Right ventricle myocardium superior (tissue), 1 donor: Measurements from ENCODE around the gene FAM78B. TPM values are rescaled to one million over a fixed set of nuclear protein-coding genes. Genes with fewer than 3 reads are reported as not detected.

Experiments
- ATAC-seq: fragments of 200-7000 bp; cut with Tn5 transposase; one replicate; pipeline ENCODE4 v1.9.1; 2020; ENCODE audit warnings: mild to moderate bottlenecking; ENCODE audit not compliant: poor library complexity
- DNase-seq: peaks from one replicate; pipeline ENCODE4 v3.0.0-alpha.2; 2020
- intact Hi-C: fragments of 100-400 bp; cut with DNase I; formaldehyde crosslinking; loops from one replicate; pipeline ENCODE4 v1.11.2; 2022
- long read RNA-seq: library from polyadenylated mRNA; unstranded; transcript quantifications from one replicate; pipeline ENCODE4 v2.0.0, GENCODE V29; 2021
- total RNA-seq: library from RNA; stranded (reverse); fragmentation: NEBNext Ultra II Directional; extraction: Animal tissue kit (Norgen Biotek cat#: 25700); gene quantifications from one replicate; pipeline ENCODE4 v1.2.1, GENCODE V29; 2021
- donor health status: DM: no; HTN: yes; CAD: no; lungs with severe emphysema.

FAM78B gene
- 4.2 TPM for total RNA-seq
- long read RNA-seq, transcript FAM78B-202 (2 exons, 1,475 nt), result major isoform, 7 of 10 reads
- long read RNA-seq, partial matches to known transcripts, result 0 of 10 reads
- long read RNA-seq, other reads (novel, unspliced or antisense), result 3 of 10 reads

GRCh38 chr1:166166698-166167571, at the start of gene FAM78B:
Gene FAM78B (minus strand): TSS chr1:166167001. CDS start chr1:166166248, 753 bp downstream.
- ATAC-seq (peak; percentile 94), DNase-seq (peak; percentile 84)

DNA sequence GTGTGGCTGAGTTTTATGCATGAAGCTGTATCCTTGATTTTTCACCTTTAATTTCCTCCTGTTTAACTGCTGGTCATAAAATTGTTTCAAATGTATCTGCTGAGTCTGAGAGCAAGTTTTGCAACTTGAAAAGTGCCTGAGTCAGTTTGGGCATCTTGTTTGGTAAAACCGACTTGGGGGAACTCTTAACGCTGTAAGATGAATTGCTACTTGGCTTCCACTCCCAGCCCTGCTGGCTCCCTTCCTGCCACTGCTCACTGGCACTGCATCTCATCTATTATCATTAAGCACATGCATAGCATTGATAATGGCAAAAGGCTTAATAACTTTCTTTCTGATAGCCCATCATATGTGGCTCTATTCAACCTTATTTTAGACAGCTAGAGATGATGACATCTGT, 35.7 kb upstream of the FAM78B start:
- no peak for DNase-seq
- intact Hi-C loops, result no loop called here
- no peak for ATAC-seq

More at GRCh38 chr1:166166698-166167571, at the start of gene FAM78B:
- intact Hi-C loops, result loop anchor here (5.0 kb wide), 1 partner anchor 240 kb away; no protein-coding TSS in a partner anchor

DNA sequence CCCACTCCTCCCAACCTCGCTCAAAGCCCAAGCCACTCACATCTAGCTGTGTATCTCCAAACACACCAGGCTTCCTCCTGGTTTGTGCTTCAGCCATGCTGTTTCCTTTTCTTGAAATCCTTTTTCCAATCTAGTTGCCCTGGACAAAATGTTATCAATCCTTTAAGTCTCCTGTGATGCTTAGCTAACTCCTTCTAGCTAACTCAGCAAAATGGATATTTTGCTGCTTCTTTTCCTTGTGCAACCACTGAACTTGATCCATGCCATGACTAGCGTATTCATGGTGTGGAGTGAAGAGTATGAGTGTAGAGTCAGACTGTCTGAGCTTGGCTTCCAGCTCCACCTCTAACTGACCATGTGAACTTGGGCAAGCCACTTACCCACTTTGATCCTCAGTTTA, 33.9 kb upstream of the FAM78B start:
- ATAC-seq, result no peak
- intact Hi-C loops, result no loop called here
- no peak for DNase-seq

GRCh38 chr1:166197597-166197996, 30.8 kb upstream of the FAM78B start:
- ATAC-seq, result peak; percentile 53
- DNase-seq, result no peak
- intact Hi-C loops, result no loop called here

DNA sequence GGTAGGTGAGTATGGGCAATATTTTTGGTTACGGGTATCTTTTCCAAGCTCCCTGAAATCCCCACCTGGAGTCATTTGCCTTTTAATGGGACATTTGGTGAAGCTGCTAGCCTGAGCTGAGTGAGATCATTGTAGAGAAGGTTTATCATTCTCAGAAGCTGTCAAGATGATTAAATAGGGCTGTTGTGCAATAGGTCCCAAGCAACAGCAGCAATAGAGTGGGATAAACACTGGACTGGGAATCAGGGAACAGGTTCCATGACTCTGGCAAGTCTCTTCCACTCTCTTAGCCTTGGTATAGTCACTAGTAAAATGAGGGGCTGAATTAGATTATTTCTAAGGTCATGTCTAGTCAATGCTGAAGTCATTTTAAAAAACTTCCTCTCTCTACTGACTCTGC, 30.3 kb upstream of the FAM78B start:
- intact Hi-C loops, result no loop called here
- peak; percentile 73 for ATAC-seq
- no peak for DNase-seq

GRCh38 chr1:166193057-166193698, 26.4 kb upstream of the FAM78B start:
- no peak for DNase-seq
- intact Hi-C loops, result no loop called here
- ATAC-seq, result no peak

GRCh38 chr1:166190400-166190799, 23.6 kb upstream of the FAM78B start:
- DNase-seq, result no peak
- intact Hi-C loops, result no loop called here

GRCh38 chr1:166189126-166189525, 22.3 kb upstream of the FAM78B start:
- intact Hi-C loops, result no loop called here
- ATAC-seq (no peak), DNase-seq (no peak)

More at GRCh38 chr1:166190400-166190799, 23.6 kb upstream of the FAM78B start:
- ATAC-seq, result no peak

DNA sequence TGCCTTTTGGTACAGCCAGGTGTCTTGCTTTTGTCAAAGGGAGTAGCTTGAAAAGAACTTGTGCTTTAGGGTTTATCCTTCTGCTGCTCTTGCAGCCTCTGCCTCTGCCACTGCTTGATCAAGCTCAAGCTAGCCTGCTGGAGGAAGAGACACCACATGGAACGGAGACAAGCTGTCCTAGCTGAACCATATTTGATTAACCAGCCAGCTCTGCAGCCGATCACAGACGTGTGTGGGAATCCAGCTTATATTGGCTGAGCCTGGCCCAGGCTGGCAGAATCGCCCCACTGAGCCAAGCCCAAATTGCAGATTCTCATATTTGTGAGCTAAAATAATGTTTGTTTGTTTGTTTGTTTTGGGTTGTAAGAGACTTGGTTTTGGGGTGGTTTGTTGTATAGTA, 18.7 kb upstream of the FAM78B start:
- ATAC-seq, result no peak
- intact Hi-C loops, result no loop called here

GRCh38 chr1:166184897-166185296, 18.1 kb upstream of the FAM78B start:
- intact Hi-C loops, result no loop called here

More for the DNA sequence above, 18.7 kb upstream of the FAM78B start:
- no peak for DNase-seq

GRCh38 chr1:166184012-166184411, 17.2 kb upstream of the FAM78B start:
- DNase-seq (no peak), ATAC-seq (no peak)
- intact Hi-C loops, result no loop called here

More at GRCh38 chr1:166184897-166185296, 18.1 kb upstream of the FAM78B start:
- ATAC-seq (no peak), DNase-seq (no peak)

GRCh38 chr1:166182281-166182680, 15.5 kb upstream of the FAM78B start:
- intact Hi-C loops, result no loop called here
- ATAC-seq, result no peak
- DNase-seq, result no peak

DNA sequence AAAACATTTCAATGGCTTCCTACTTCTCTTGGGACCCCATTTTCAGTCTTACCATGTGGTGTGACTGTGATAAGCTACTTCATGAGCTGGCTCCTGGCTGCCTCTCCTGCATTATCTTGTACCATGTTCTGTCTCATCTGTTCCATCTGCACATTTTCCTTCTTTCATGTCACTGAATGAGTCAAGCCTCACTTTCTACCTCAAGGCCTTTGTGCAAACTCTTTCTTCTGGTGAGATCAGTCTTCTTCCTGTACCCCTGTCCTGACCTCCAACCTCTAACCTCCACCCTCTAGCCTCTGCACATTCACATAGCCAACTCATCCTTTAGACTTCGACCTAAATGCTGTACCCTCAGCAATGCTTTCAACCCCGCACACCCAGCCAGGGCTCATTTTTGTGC, 9.6 kb upstream of the FAM78B start:
- DNase-seq (no peak), ATAC-seq (no peak)
- intact Hi-C loops, result no loop called here

DNA sequence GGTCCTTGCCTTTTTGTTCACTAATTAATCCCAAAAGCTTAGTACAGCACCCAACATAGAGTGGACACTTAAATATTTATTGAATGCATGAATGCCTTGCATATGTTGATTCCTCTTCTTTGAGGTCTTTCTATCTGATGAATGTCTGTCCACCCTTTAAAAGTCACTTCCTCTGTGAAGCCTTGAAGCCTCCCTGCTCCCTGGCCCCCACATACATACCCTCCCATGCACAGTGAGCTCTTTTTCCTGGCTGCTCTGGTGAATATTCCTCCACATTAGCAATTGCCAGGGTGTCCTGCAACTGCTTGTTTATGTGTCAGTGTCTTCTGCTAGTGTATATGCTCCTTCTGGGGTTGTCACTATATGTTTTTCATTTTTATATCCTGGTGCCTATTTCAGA, 8.2 kb upstream of the FAM78B start:
- ATAC-seq, result no peak
- intact Hi-C loops, result no loop called here
- DNase-seq, result no peak

GRCh38 chr1:166174108-166174507, 7.3 kb upstream of the FAM78B start:
- intact Hi-C loops, result no loop called here
- ATAC-seq (peak; percentile 89), DNase-seq (peak; percentile 89)

DNA sequence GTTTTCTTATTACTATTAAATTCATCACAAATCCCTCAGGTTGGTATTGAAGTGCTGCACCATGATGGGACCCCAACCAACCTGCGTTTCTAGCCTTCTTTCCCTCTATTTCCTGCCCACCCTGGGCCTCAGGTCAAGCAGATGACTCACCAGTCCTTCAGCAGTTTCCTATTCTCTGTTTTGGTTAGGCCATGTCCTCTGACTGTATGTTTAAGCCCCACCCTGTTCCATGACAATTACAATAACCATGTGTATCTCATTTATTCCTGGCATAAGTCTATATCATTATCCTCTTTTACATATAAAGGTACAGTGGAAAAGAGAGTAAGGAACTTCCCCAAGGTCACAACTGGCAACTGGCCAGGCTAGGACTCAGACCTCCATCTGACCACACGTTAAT, 5.3 kb upstream of the FAM78B start:
- DNase-seq, result no peak
- intact Hi-C loops, result no loop called here
- no peak for ATAC-seq

DNA sequence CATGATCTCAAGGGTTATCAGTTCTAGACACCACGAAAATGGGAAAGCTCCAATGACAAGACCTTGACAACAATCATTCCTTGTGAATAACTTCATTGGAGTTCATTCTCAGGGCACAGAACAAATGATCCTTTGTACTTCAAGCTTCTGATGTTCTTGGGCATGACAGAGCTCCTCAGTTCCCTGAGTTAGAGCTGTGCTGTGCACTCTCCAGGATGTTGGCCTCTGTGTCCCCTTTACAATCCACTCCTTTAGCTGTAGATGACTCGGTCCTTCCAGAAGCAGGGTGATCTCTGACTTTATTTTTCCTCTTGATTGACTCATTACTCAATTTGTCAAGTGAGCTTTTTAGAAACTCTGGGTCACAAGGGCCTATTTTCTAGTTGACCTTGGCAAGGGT, 3.9 kb upstream of the FAM78B start:
- ATAC-seq (no peak), DNase-seq (no peak)
- intact Hi-C loops, result no loop called here

- DNase-seq (no peak), ATAC-seq (no peak)
- intact Hi-C loops, result no loop called here
Measured at GRCh38 chr1:166170075-166170474, 3.3 kb upstream of the FAM78B start.

DNA sequence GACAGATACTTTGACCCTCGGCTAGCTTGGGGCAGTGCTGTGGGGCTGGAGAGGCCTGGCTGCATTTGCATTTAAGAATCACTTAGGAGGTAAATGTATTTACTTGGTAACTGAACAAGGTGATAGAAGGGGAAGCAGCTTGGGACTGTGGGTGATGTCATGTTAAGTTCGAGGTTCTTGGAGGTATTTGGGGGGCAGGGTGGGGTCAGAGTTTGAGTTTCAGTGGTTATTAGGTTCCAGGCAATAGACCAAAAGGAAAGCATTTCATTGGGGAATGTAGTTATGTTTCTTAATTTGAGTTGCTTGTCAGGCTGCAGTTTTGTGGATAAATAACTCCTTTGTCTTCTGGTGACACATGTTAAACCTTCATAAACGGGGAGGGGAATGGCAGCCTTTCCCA, 2.4 kb upstream of the FAM78B start:
- no peak for ATAC-seq

GRCh38 chr1:166167572-166167925, 748 bp upstream of the FAM78B start:
- DNase-seq (no peak), ATAC-seq (no peak)
- intact Hi-C loops, result loop anchor here (5.0 kb wide), 1 partner anchor 240 kb away; no protein-coding TSS in a partner anchor

More for the DNA sequence above, 2.4 kb upstream of the FAM78B start:
- intact Hi-C loops, result loop anchor here (5.0 kb wide), 1 partner anchor 242 kb away; no protein-coding TSS in a partner anchor
- DNase-seq, result no peak
